T-helper 17 cell (primary cell): ENCODE data around the gene NKAPL. TPM values are rescaled to one million over a fixed set of nuclear protein-coding genes. Genes with fewer than 3 reads are reported as not detected.

ENCODE experiments used
- ATAC-seq: fragments of 150-1000 bp; cut with Tn5 transposase; 2 replicates; pipeline ENCODE4 v1.10.0; 2021; ENCODE audit warnings: mild to moderate bottlenecking, moderate library complexity
- DNase-seq, 3 donors: peaks; one replicate each; pipeline versions ENCODE4 v3.0.0 to v3.0.0-alpha.2; 2020 to 2021
- H3K9me3 ChIP-seq: one replicate; pipeline ENCODE4 v1.7.0; 2013; ENCODE audit warnings: low read length, mild to moderate bottlenecking; ENCODE audit not compliant: control insufficient read depth, poor library complexity, severe bottlenecking
- H3K27ac Mint-ChIP-seq: one replicate; pipeline ENCODE4 v1.8.0; 2022; ENCODE audit warnings: mild to moderate bottlenecking, moderate library complexity, mixed read lengths
- H3K27me3 Mint-ChIP-seq: one replicate; pipeline ENCODE4 v1.8.0; 2022; ENCODE audit warnings: mixed read lengths
- H3K36me3 Mint-ChIP-seq: one replicate; pipeline ENCODE4 v1.8.0; 2022; ENCODE audit warnings: low read depth, mixed read lengths
- H3K4me1 Mint-ChIP-seq: one replicate; pipeline ENCODE4 v1.8.0; 2022; ENCODE audit warnings: mild to moderate bottlenecking, mixed read lengths
- H3K4me3 Mint-ChIP-seq: one replicate; pipeline ENCODE4 v1.8.0; 2022; ENCODE audit warnings: mild to moderate bottlenecking, moderate library complexity, mixed read lengths
- total RNA-seq, 4 donors: library from RNA in 2 of 4; stranded (reverse) in 2 of 4; gene quantifications; one replicate each; pipeline ENCODE4 v1.2.3 and lab custom pipeline; 2022 to 2026

The NKAPL gene
- total RNA-seq, 2 donors from 2014 or later, result not detected

DNA sequence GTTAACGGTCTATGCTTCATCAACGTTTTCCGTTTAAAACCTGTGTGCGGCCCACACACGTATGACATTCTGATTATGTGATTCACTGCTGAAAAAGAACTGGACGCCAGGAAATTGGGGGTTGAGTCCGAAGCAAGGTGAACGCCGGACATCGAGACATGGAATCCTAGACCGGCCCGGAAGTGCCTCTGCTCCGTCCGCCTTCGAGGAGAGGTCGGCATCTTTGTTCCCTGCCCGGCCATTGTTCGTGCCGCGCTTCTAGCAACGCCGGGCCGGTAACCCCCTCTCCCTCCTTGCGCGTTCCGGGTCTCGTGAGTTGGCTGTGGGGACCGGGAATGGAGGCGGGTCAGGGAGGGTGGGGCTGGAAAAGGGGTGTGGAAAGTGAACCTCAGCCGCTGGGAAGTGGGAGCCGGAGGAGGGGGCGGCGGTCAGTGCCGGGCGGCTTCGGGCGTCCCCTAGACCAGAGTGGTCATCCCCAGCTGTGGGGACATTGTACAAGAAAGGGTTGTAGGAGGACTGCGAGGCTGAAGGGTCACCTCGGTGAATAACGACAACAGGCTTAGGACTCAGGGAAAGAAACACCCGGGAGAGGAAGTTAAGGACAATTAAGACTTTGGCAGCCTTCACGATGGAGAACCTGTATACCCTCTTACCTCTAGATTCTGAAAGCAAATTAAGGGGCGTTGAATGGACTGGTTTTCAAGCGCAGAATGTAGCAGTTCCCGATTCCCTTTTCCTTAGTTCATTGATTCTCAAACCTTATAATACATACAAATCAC is 33.9 kb upstream of the NKAPL start, which contains the start of gene ZSCAN9:
Gene ZSCAN9 (plus strand): TSS at position 220 of the 779 bp plus-strand sequence. CDS start 1,810 bp downstream, outside the sequence.
- Mint-ChIP-seq H3K27ac (peak within 1 kb of the TSS; percentile 43), H3K4me1 (peaks cover 12% of the 10 kb centered on the region), H3K27me3 (peaks cover 37% of the 10 kb centered on the region), H3K36me3 (peaks cover 8% of the 10 kb centered on the region), H3K4me3 (peak within 1 kb of the TSS; percentile 89)
- no peaks in the 10 kb centered on the region for H3K9me3 ChIP-seq
- ATAC-seq, result peak; percentile 78
- no peak for DNase-seq

DNA sequence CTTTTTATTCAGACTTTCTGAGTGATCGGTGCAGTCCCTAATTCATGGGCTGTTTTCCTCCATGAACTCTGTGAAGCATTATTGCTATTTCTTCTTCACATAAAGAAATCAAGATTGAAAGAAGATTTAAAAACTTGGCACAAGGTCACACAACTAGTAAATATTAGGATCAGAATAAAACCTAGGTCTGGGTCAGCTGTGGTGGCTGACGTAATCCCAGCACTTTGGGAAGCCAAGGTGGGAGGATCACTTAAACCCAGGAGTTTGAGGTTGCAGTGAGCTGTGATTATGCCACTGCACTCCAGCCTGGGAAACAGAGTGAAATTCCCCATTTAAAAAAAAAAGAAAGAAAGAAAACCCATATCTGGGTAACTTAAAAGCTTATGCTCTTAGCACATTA is 32.6 kb upstream of the NKAPL start:
- H3K9me3 ChIP-seq, result no peaks in the 10 kb centered on the region
- DNase-seq (no peak), ATAC-seq (no peak)
- Mint-ChIP-seq H3K4me1 (peaks cover 12% of the 10 kb centered on the region), H3K27ac (no peak overlapping the region), H3K4me3 (no peak overlapping the region), H3K36me3 (peaks cover 11% of the 10 kb centered on the region), H3K27me3 (peaks cover 28% of the 10 kb centered on the region)

DNA sequence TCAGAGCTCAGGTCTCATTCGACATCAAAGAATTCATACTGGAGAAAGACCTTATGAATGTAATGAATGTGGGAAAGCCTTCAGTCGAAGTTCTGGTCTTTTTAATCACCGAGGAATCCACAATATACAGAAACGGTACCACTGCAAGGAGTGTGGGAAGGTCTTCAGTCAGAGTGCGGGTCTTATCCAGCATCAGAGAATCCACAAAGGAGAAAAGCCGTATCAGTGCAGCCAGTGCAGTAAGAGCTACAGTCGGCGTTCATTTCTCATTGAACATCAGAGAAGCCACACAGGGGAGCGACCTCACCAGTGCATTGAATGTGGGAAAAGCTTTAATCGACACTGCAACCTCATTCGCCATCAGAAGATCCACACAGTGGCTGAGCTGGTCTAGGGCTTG is 26.3 kb upstream of the NKAPL start:
- Mint-ChIP-seq H3K27ac (no peak overlapping the region), H3K4me3 (no peak overlapping the region), H3K27me3 (peaks cover 8% of the 10 kb centered on the region), H3K4me1 (peaks cover 3% of the 10 kb centered on the region), H3K36me3 (peaks cover 8% of the 10 kb centered on the region)
- ATAC-seq (no peak), DNase-seq (no peak)
- H3K9me3 ChIP-seq, result no peaks in the 10 kb centered on the region

DNA sequence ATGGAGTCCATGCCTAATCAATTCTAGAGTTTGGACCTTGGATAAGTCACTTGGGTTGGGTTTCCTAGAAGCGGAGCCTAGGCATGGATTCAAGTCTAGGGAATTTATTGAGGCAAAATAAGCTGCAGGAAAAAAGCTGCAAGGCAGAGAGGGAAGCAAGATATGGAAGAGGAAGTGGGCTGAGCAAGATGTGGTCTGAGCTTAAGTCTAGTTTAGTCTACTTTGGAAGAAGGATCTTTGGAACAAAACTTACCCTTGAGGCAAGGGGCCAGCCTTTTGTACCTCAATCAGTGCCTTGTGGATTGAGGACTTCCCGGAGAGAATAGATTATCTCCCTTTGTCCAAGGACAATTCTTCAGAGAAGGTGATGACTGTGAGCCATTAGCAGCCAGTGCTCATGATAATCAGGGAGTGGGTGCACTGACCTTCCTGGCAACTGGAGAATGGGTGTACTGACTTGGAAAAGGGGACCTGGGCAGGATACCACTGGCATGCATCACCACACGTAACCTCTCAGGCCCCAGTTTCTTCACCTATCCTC is 23.1 kb upstream of the NKAPL start:
- Mint-ChIP-seq H3K4me1 (no peaks in the 10 kb centered on the region), H3K36me3 (no peaks in the 10 kb centered on the region), H3K4me3 (no peak overlapping the region), H3K27me3 (peaks cover 12% of the 10 kb centered on the region), H3K27ac (no peak overlapping the region)
- ATAC-seq (no peak), DNase-seq (no peak)
- no peaks in the 10 kb centered on the region for H3K9me3 ChIP-seq

DNA sequence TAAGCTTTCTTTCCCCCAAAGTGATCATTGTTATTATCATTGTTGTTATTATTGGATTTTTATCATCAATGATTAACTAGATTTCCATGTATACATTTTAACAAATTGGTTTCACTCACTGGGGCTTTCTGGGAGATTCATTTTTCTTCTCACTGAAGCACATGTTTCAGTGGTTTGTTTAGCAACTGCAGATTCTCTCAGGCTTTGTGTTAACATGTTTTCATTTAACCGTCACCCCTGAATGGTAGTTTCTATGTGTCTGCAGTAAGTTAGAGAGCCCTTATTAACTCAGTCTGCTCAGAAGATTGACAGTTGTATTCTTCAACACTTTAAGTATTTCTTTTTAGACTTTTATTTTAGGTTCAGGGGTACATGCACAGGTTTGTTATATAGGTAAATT is 19.5 kb upstream of the NKAPL start:
- peaks cover 12% of the 10 kb centered on the region for H3K27me3 Mint-ChIP-seq
- H3K27ac Mint-ChIP-seq, result no peak overlapping the region
- ATAC-seq (no peak), DNase-seq (no peak)
- peaks cover 3% of the 10 kb centered on the region for H3K4me1 Mint-ChIP-seq
- no peak overlapping the region for H3K4me3 Mint-ChIP-seq
- peaks cover 6% of the 10 kb centered on the region for H3K36me3 Mint-ChIP-seq
- no peaks in the 10 kb centered on the region for H3K9me3 ChIP-seq

DNA sequence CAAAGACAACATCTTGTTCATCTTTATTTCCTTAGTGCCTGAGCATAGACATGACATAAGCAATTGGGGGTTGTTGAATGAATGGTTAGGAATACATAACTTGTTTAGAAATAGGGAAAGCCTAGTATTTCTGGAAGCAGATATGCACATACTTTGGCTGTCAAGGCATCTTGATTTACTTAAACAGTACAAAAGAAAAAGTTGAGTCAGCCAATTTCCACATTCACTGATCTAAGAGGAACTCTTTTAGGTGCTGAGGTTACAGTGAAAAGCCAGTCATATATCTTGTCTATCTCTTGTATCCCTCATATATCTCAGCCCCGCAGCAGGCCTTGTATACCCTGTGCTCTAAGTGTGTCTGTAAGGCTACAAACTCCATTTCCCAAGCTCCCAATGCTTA is 18.6 kb upstream of the NKAPL start:
- Mint-ChIP-seq H3K4me3 (no peak overlapping the region), H3K4me1 (peaks cover 3% of the 10 kb centered on the region), H3K27ac (no peak overlapping the region), H3K27me3 (peaks cover 12% of the 10 kb centered on the region), H3K36me3 (peaks cover 9% of the 10 kb centered on the region)
- DNase-seq (no peak), ATAC-seq (no peak)
- no peaks in the 10 kb centered on the region for H3K9me3 ChIP-seq

DNA sequence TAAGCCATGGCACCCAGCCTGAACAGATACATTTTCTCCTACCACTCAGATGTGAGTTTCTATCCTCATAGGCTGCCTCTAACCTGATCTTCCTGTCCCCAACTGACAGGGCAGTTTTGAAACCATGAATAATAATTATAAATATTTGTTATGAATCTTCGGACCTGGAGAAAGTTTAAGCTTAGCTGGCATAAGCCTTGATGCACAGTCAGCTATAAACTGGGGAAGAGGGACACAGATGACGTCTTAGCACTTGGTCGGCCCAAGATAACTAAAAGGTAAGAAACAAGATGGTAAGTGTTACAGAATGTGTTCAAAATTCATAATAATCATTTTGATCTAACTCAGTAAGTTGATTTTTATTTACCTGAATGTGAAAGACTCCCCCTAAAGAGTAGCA is 15.2 kb upstream of the NKAPL start:
- no peak overlapping the region for H3K27ac Mint-ChIP-seq
- no peaks in the 10 kb centered on the region for H3K27me3 Mint-ChIP-seq
- no peak for ATAC-seq
- peaks cover 10% of the 10 kb centered on the region for H3K4me1 Mint-ChIP-seq
- peaks cover 23% of the 10 kb centered on the region for H3K36me3 Mint-ChIP-seq
- no peak for DNase-seq
- H3K9me3 ChIP-seq, result no peaks in the 10 kb centered on the region
- H3K4me3 Mint-ChIP-seq, result no peak overlapping the region

DNA sequence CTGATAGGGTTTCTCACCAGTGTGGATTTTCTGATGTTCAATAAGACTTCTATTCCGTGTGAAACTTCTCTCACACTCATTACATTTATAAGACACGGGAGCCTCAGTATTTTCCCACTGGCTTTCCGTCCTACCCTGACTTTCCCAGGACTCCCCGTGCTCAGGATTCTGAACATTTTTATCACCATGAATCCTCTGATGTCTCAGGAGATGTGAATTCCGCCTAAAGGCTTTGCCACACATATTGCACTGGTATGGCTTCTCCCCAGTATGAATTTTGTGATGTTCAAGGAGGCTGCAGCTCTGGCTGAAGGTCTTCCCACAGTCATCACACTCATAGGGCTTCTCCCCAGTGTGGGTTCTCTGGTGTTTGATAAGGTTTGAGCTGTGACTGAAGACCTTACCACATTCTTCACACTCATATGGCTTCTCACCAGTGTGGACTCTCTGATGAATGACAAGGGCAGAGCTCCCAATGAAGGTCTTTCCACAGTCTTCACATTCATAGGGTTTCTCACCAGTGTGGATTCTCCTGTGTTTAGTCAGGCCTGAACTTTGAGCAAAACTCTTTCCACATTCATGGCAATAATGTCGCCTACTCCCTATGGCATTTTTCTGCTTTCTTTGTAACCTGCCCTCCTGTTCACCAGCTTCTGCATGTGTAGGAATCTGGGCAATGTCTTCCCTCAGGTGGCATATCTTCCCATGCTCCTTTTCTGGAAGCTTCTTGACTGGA is 13.7 kb upstream of the NKAPL start:
- no peak for ATAC-seq
- Mint-ChIP-seq H3K36me3 (peaks cover 23% of the 10 kb centered on the region), H3K27me3 (no peaks in the 10 kb centered on the region)

DNA sequence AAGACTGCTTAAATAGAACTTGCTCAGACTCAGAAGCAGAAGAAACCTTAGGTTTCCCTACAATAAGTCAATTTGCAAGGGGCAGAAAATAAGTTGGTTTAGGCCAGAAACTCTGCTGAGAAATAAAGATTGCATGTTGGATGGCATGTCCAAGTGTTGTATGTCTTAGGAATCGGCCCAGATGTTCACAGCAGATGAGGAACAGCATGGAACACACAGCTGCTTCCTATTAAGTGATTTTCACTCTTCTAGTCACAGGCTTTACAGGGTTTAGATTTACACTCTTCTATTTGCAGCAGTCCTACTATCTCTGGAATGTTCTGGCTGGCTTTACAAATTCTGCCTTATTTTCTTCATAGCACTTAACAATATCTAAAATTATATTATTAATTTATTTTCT is 10.2 kb upstream of the NKAPL start:
- no peaks in the 10 kb centered on the region for H3K9me3 ChIP-seq
- Mint-ChIP-seq H3K36me3 (peaks cover 21% of the 10 kb centered on the region), H3K27me3 (no peaks in the 10 kb centered on the region), H3K4me3 (no peak overlapping the region), H3K4me1 (peaks cover 23% of the 10 kb centered on the region), H3K27ac (no peak overlapping the region)
- DNase-seq (no peak), ATAC-seq (no peak)

More for the DNA sequence above, 13.7 kb upstream of the NKAPL start:
- H3K4me3 Mint-ChIP-seq, result no peak overlapping the region
- peaks cover 10% of the 10 kb centered on the region for H3K4me1 Mint-ChIP-seq
- DNase-seq, result no peak
- no peaks in the 10 kb centered on the region for H3K9me3 ChIP-seq
- no peak overlapping the region for H3K27ac Mint-ChIP-seq

DNA sequence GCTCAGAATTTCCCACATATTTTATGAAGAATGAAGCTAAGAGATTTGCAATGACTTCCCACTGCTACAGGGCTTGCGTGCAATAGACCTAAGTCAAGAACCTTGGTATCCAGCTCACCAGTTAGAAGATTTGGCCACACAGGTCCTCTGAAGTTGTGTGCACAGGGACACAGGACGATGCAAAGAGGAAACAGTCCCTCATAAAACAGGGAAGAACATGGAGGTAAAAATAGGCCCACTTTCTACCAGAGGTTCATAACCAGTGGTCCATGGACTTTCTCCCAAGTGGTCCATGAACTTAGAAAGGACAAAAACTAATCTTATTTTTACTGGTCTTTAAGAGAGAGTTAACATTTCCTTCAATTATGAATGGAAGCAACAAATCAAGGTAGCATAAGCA is 8.3 kb upstream of the NKAPL start:
- H3K4me3 Mint-ChIP-seq, result peak overlapping the region; percentile 61
- peaks cover 23% of the 10 kb centered on the region for H3K4me1 Mint-ChIP-seq
- peaks cover 11% of the 10 kb centered on the region for H3K36me3 Mint-ChIP-seq
- no peak overlapping the region for H3K27ac Mint-ChIP-seq
- ATAC-seq, result no peak
- H3K27me3 Mint-ChIP-seq, result no peaks in the 10 kb centered on the region
- DNase-seq, result no peak
- H3K9me3 ChIP-seq, result no peaks in the 10 kb centered on the region

DNA sequence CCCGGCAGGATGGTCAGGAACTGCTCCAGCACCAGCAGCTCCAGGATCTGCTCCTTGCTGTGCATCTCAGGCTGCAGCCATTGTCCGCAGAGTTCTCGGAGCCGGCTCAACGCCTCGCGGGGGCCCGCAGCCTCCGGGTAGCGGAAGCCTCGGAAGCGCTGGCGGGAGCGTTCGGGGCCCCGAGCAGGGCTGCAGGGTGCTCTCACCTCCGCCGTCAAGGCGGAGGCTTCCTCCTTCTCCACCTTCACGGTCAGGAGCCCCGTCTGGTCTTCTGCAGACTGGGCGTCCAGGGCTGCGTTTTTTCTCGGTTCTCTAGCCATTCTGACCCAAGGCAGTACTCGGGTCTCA is 7.5 kb upstream of the NKAPL start:
- no peaks in the 10 kb centered on the region for H3K9me3 ChIP-seq
- ATAC-seq (peak; percentile 75), DNase-seq (peak; percentile 12 to 17 (median 12))
- Mint-ChIP-seq H3K27ac (peak overlapping the region; percentile 95), H3K27me3 (no peaks in the 10 kb centered on the region), H3K4me1 (peaks cover 23% of the 10 kb centered on the region), H3K36me3 (peaks cover 3% of the 10 kb centered on the region), H3K4me3 (peak overlapping the region; percentile 99)

DNA sequence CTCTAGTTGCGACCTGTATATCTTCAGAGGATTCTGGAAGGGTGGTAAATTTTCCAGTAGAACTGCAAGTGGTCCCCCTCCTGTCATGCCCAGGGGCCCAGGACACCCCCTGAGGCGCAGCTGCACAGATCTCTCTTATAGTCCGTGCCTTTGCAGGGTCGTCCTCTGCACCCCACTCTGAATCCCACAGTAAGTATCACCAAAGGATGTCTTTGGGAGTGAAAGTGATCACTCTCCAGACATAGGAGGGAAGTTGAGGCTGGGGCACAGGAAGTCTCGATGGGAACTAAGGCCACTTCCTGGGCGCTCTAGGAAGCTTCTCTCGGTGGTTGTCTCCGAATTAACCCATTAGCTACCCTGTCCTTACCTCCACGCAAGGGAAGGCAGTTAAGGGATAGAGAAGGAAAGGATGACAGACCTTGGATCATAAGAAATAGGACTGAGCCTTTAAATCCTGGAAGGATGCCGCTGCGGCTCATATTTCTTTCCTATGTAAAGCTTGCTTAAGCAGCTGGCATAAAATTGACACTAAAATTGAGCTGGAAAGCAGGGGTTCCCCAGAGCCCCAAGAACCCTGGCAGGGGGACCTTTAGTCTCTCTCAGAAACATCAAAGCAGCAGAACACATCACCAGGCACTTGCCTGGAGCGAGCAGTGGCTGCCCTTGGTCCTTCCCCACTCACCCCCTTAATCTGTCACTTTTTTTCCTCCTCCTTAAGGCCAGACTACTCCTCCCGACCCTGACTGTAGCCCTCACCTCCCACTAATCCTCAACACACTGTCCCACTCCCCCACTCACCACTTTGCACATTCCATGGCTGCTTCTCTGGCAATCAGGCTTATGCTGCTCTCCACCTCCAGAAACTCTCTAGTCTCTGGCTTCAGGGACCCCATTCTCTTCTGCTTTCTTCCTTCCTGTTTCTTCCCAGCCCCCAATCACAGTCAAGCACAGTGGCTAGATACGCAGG is 6.8 kb upstream of the NKAPL start, which contains the start of gene ZKSCAN4:
Gene ZKSCAN4 (minus strand): TSS at position 261 of the 967 bp plus-strand sequence. CDS start 289 bp downstream, outside the sequence.
- Mint-ChIP-seq H3K4me3 (peak within 1 kb of the TSS; percentile 99), H3K4me1 (peaks cover 23% of the 10 kb centered on the region), H3K27me3 (no peaks in the 10 kb centered on the region), H3K27ac (peak within 1 kb of the TSS; percentile 95), H3K36me3 (peaks cover 3% of the 10 kb centered on the region)
- H3K9me3 ChIP-seq, result no peaks in the 10 kb centered on the region
- peak; percentile 29 to 70 (median 45) for DNase-seq
- peak; percentile 96 for ATAC-seq
